NCI-H2196 treated with DMSO at 0.1 percent for 48 hours (cell line): ENCODE results near the gene WDFY1.

Experiments used
- DNase-seq: peaks from one replicate; lab custom pipeline; 2025; ENCODE audit not compliant: unreplicated experiment; lab: John Stamatoyannopoulos, UW

WDFY1 gene

GRCh38 chr2:223944703-223945531 lies at the start of gene WDFY1:
WDFY1 (minus strand) TSS chr2:223945335; CDS start chr2:223945284, 51 bp downstream.
- peak; percentile 57 for DNase-seq

GRCh38 chr2:223994562-223995162 lies 49.5 kb upstream of the WDFY1 start:
- DNase-seq = no peak

GRCh38 chr2:223993634-223994232 lies 48.6 kb upstream of the WDFY1 start:
- DNase-seq = peak; percentile 66

GRCh38 chr2:223991611-223992010 lies 46.5 kb upstream of the WDFY1 start:
- no peak for DNase-seq

- no peak for DNase-seq
These were observed 44.7 kb upstream of the WDFY1 start for GRCh38 chr2:223989856-223990232.

- DNase-seq = no peak
These were observed 44.2 kb upstream of the WDFY1 start for GRCh38 chr2:223989206-223989855.

GRCh38 chr2:223981241-223981640 lies 36.1 kb upstream of the WDFY1 start:
- DNase-seq = no peak

GRCh38 chr2:223980803-223981202 lies 35.7 kb upstream of the WDFY1 start:
- DNase-seq = no peak

GRCh38 chr2:223980397-223980735 lies 35.2 kb upstream of the WDFY1 start:
- DNase-seq = no peak

GRCh38 chr2:223979730-223980396 lies 34.7 kb upstream of the WDFY1 start:
- DNase-seq = no peak

GRCh38 chr2:223978451-223978850 lies 33.3 kb upstream of the WDFY1 start:
- DNase-seq = no peak

- DNase-seq = no peak
These were observed 31.6 kb upstream of the WDFY1 start for GRCh38 chr2:223976635-223977226.

GRCh38 chr2:223973606-223974005 lies 28.5 kb upstream of the WDFY1 start:
- no peak for DNase-seq

- no peak for DNase-seq
These were observed 27.5 kb upstream of the WDFY1 start for GRCh38 chr2:223972656-223973102.

GRCh38 chr2:223971731-223972130 lies 26.6 kb upstream of the WDFY1 start:
- DNase-seq = no peak

GRCh38 chr2:223970343-223971128 lies 25.4 kb upstream of the WDFY1 start:
- DNase-seq = peak; percentile 17

- no peak for DNase-seq
These were observed 24.7 kb upstream of the WDFY1 start for GRCh38 chr2:223969856-223970255.

GRCh38 chr2:223969315-223969714 lies 24.2 kb upstream of the WDFY1 start:
- DNase-seq = no peak

- no peak for DNase-seq
These were observed 22.8 kb upstream of the WDFY1 start for GRCh38 chr2:223967981-223968380.

- no peak for DNase-seq
These were observed 14.6 kb upstream of the WDFY1 start for GRCh38 chr2:223959688-223960087.
